ENCODE measurements around the gene PRAME. TPM values are rescaled to one million over a fixed set of nuclear protein-coding genes. Genes with fewer than 3 reads are reported as not detected.
A peak's percentile ranks its signal among the peaks of the same experiment; 100 is the strongest.

The PRAME gene
- total and polyA plus RNA-seq, 2 of the 13 experiments (the other 11 are each of a cell fraction or from before 2014, with no cell fraction given), result 0.11 to 0.83 TPM

GRCh38 chr22:22558071-22558971 lies 744 bp downstream of the PRAME start:
- no peak overlapping the region for H3K27ac ChIP-seq (ENCODE audit: extremely low read length, insufficient read depth, low read length)
- no peaks in the 10 kb centered on the region; the same call in 1 of the 2 replicates for H3K4me1 ChIP-seq (ENCODE audit: insufficient read depth, low read length)
- TF ChIP-seq SIN3A (IDR thresholded peaks at IDR 0.05; ENCODE audit: borderline replicate concordance, low read depth, low read length) (no peak), NCOR1 (IDR thresholded peaks at IDR 0.05; ENCODE audit: borderline replicate concordance, low read length) (no peak), PAX8 (CRISPR knock-in tag; IDR thresholded peaks at IDR 0.05; ENCODE audit: borderline replicate concordance) (no peak), ZNF367 (CRISPR knock-in tag; IDR thresholded peaks at IDR 0.05; ENCODE audit: borderline replicate concordance) (no peak), THAP9 (CRISPR knock-in tag; IDR thresholded peaks at IDR 0.05; ENCODE audit: borderline replicate concordance) (no peak), GFI1 (CRISPR knock-in tag; IDR thresholded peaks at IDR 0.05; ENCODE audit: borderline replicate concordance) (no peak), FOSL2 (CRISPR knock-in tag; IDR thresholded peaks at IDR 0.05) (no peak), ADNP (CRISPR knock-in tag; IDR thresholded peaks at IDR 0.05) (no peak), ELF1 (CRISPR knock-in tag; IDR thresholded peaks at IDR 0.05) (no peak), ZNF138 (CRISPR knock-in tag; IDR thresholded peaks at IDR 0.05; ENCODE audit: low read depth) (no peak), ZNF766 (CRISPR knock-in tag; IDR thresholded peaks at IDR 0.05; ENCODE audit: borderline replicate concordance) (no peak), TP53 (CRISPR knock-in tag; conservative IDR thresholded peaks at IDR 0.05) (no peak), PCBP1 (IDR thresholded peaks at IDR 0.05; ENCODE audit: borderline replicate concordance, low read depth, low read length) (no peak), MED13 (CRISPR knock-in tag; IDR thresholded peaks at IDR 0.05) (no peak), MED1 (CRISPR knock-in tag; IDR thresholded peaks at IDR 0.05) (no peak), GLMP (CRISPR knock-in tag; IDR thresholded peaks at IDR 0.05; ENCODE audit: borderline replicate concordance) (no peak)
- POLR2A ChIA-PET, result no interaction called here
- FAIRE-seq (no peak), DNase-seq (ENCODE audit: low spot score) (no peak), ATAC-seq (no peak; the same call in 2 of the 3 replicates)
- 82% methylated on average over 21 of the region's 25 CpGs for whole genome bisulfite sequencing (ENCODE audit: low lambda C conversion rate)
- no peak overlapping the region for H3K9ac ChIP-seq (ENCODE audit: insufficient read depth, low read depth, low read length)
- H3K9me3 ChIP-seq (ENCODE audit: low read length), result no peaks in the 10 kb centered on the region
- peak overlapping the region in 1 of 3 experiments; percentile 57; a peak in 1 of 6 replicates for H3K4me3 ChIP-seq (replicated peaks in 1 of 3; ENCODE audit: insufficient read depth in 1 of 3, low read depth in 2 of 3, low read length in 3 of 3)
- H3K4me2 ChIP-seq (ENCODE audit: low read depth, low read length), result peak overlapping the region; percentile 73
- CTCF ChIA-PET (ENCODE audit: low intra/inter-chr PET ratio, low total read pairs), result interaction anchor here (1.2 to 1.4 kb wide), 2 partner anchors 35 to 94 kb away, joined by 3 to 7 read pairs; no protein-coding TSS in a partner anchor
- no peaks in the 10 kb centered on the region for H3K79me2 ChIP-seq (ENCODE audit: insufficient read depth, low read length)
- H4K20me1 ChIP-seq (ENCODE audit: insufficient read depth, low read length), result no peaks in the 10 kb centered on the region
- no peaks in the 10 kb centered on the region for H3K36me3 ChIP-seq (replicated peaks in 1 of 2; ENCODE audit: control insufficient read depth in 1 of 2, insufficient read depth in 2 of 2, low read length in 2 of 2)
- intact Hi-C loops (cut with micrococcal nuclease; ENCODE audit: unreplicated experiment) (no loop called here), in situ Hi-C loops (cut with HindIII; ENCODE audit: extremely low pct_ligation_motif_present, low pct_unique_long_range_greater_than_20kb) (no loop called here)
- H2AFZ ChIP-seq (ENCODE audit: low read length), result no peak overlapping the region
- H3K27me3 ChIP-seq (ENCODE audit: control insufficient read depth in 1 of 2, insufficient read depth in 2 of 2, low read length in 2 of 2), result peaks cover 0 to 1% of the 10 kb centered on the region in 2 experiments; a peak in 2 of 5 replicates
- BruUV-seq (replicated peaks), result no TSS peak

Measured in HepG2 (cell line).